GM19238 (cell line): ENCODE results near the gene DEGS2.

ENCODE experiments used
- DNase-seq: peaks from one replicate; pipeline ENCODE4 v3.0.0; 2011; ENCODE audit warnings: low spot score; ENCODE audit not compliant: insufficient read length

Gene DEGS2

GRCh38 chr14:100132903-100133510 lies 26.4 kb downstream of the DEGS2 start:
- DNase-seq: no peak

DNA sequence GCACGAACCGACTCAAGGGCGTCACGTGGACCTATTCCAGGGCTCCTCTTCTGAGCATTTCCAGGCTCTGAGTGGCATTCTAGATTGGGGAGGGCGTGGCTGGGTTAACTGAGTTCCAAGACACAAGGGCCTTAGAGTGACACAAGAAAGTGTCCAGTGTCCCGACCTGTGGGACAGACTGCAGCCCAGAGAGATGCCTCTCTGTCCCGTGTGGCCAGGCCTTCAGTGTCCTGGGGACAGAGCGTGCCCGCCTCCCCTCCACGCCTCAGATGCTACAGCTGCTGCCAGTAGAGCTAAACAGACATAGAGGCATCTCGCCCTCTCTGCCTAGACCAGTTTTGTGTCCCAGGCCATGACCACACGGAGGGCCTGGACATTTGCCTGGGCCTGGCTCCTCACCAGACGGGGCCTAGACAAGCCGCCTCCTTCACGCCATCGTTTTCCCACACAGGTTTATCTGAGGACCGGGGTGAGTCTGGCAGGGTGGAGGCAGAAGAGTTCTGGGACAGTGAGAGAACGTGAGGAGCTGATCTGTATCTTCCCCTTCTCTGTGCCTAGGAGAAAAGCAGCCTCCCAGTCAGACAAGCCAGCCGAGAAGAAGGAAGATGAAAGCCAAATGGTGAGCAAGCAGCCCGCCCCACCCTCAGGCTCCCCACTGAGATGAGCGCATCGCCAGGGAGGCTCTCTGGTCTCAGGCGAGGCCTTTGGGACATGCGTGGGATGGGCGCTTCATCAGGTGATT lies 27.1 kb downstream of the DEGS2 start:
- DNase-seq: no peak

DNA sequence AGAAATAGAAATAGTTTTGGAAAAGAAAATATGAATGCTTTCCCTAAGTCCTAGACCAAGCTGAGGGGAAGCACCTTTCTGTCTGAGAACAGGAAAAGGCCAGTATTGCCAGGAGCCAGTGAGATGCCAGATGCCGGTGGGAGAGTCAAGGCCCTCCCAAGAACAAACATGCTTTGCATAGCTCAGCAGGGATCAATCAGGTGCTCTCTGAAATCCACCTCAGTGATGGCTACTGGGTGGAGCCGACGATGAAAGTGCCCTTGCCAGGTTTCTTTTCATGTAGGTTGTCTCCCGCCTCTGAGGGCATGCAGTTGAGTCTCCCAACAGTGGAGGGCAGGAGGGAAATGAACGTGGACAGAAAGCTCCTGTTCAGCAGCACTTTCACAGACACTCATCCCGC lies 28.3 kb downstream of the DEGS2 start:
- DNase-seq: no peak

DNA sequence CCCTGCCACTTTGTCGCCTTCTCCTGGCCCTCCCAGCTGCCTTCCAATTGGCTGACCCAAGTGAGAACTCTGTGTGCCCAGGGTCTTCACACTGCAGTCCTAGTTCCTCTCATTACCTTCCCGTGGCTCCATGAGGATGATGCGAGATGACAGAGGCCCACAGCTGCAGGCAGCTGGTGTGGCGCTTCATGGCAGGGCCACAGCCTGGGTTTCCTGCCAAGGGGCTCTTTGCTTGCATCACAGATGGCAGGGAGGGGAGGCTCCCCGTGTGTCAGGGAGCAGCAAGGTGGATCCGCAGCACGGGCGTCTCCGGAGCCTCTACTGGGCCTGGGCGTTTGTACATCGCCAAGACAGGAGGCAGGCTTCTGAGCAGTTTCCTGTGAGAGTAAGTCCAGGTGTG lies 28.9 kb downstream of the DEGS2 start:
- DNase-seq: no peak

- no peak for DNase-seq
Measured at GRCh38 chr14:100129161-100129589, 30.3 kb downstream of the DEGS2 start.

GRCh38 chr14:100128688-100129087 lies 30.8 kb downstream of the DEGS2 start:
- no peak for DNase-seq

DNA sequence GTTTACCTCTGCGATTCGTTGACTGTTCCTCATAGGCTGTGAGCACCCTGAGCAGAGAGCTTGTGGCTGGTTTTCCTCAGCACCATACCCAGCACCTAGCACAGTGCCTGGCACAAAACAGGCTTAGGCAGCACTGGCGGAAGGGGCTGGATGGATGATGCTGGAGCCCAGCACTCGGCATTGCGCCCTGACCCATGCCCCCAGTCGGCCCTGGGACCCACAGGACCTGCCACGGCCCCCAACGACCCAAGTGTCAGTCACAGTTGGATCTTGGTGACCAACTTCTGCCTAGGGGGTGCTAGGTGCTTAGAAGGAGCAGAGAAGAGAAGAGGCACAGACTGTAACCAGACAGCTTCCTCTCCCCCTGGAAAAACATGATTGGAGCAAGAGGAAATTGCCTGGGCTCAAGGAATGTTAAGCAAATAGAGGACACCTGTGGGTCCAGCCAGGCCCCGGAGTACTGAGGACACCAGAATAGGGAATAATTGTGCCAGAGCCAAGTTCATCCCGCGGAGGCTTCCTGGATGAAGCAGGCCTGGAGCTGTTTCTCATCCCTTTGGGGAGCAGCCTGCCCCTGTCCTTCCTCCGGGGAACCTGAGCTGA lies 31.5 kb downstream of the DEGS2 start:
- DNase-seq: no peak

GRCh38 chr14:100126401-100126800 lies 33.0 kb downstream of the DEGS2 start:
- DNase-seq: no peak

DNA sequence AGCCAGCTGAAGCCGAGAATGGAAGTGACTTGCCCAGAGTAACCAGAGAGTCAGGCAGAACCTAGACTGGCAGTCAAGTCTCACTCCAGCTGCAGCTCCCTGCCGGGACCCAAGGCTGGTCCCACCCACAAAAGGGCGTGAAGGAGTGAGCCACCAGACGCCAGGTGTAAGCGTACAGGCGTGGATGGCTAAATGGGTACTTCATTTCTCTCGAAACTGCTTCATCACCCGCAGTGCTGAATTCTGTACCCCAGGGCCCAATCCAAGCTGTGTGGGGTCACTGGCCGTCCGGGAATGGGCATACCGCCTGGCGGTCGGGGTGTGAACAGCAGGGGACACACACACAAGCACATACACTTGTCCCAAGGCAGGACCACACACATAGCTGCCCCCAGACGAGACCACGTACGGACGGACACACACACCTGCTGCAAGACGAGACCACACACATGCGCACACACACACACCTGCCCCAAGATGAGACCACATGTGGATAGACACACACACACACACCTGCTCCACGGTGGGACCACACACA lies 34.8 kb downstream of the DEGS2 start:
- DNase-seq: no peak

GRCh38 chr14:100123618-100124017 lies 35.8 kb downstream of the DEGS2 start:
- no peak for DNase-seq

DNA sequence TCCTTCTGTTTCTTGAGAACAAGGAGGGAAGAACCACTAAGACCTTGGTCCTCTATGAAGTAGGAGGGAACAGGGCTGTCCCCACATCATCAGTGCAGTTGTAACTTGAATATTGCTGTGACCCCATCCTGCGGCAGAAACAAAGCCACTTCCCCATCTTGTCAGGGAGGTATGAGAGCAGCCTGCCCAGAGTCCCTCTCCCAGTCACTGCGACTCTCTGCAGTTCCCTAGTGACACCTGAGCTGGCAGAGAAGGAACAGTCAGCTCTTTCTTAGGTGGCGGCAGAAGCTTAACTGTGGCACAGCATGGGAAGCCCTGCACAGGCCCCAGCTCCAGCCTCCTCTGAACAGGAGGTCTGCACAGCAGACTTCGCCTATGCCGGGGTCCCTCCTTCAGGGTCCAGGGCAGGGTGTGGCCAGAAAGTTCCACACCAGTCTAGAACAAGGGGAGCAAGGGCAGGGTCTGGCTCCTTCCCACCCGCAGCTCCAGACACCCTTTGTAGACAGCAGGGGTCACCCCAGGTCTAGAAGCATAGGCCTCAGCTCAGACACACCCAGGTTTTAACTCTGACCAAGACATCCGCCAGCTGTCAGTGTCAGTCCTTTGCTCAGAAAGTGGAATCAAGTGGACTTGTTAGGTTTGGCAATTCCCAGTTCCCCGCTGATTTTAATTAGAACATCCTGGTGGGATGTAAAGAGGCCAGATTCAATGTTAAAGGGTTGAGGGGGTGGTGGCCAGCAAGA lies 36.8 kb downstream of the DEGS2 start:
- no peak for DNase-seq

DNA sequence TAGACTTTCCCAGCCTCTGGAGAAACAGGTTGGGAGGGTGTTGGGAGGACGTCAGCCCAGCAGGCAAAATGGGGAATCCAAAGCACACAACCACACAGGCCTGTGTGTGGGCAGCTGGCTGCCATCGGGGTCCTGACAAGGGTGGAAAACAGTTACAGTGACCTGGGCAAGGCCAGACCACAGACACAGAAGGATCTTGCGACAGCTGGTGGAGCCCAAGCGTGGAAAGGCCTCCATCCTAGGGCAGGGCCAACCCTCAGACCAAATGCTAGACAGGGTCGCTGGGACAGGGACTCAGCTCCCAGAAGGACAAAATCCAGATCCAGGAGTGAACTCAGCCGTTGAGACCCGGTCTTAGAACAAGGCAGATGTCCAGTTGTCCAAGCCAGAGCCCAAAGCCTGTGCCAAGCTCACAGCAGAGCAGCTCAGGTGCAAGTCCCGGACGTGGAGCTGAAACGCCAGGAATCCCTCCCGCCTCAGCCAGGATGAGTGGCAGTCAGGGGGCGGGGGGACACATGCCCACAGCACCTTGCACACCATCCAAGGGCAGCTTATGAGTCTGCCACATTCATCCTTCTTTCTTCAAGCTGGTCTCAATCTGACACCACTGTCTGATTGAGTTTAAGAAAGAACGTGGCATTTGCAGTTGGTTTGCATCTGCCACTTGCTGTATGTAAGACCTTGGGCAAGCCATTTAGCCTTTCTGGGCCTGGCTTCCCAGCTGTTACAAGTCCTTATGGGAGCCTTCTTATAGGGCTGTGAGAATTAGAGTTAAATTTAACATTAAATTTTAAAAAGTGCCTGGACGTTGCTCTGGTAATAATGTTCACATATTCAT lies 37.6 kb downstream of the DEGS2 start:
- no peak for DNase-seq

DNA sequence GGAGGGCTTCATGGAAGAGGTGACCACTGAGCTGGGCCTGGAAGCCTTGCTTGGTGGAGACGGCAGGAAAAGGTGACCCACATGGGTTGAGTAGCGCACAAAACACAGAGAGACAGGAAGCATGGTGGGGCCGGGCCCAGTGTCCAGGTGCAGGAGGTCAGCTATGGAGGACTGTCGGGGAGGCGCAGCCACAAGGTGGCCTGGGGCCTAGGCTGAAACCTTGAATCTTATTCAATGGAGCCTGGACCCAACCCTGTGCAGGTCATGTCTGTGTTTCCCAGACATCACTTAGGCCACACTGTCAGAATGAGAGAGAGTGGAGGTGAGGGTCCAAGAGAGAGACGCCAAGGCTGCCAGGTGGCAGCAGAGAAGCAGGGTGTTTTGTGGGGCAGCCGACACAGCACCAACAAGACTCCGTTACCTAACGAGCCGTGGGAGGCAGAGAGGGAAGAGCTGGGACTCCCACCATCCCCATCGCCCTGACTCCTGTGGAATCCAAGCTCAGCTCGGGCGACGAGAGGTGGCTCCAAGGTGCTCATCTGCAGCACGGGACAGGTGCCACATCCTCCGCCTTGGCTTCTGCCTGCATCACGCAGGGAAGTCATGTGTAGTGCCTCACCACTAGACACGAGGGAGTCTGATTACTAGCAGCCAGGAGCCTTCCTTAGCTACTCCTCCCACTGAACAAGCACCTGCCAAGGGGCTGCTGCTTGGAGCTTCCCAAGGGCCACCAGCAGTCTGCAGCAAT lies 38.7 kb downstream of the DEGS2 start:
- no peak for DNase-seq

DNA sequence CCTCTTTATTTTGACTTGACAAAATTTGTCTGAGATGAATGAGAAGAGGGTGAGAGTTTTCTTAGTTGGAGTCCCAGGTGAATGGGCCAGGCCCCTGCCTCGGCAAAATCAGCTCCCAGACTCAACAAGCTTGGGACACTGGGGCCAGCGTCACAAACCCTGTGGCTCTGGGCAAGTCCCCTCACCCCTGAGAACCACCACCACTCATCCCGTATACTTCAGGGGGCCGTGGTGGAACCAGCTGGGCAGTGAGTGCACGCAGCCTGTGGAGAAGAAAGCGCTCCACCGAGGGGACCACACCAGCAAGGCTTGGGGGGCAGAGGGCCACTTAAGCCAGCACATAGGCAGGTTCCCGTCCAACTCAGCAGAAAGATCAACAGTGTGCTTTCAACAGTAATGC lies 40.2 kb downstream of the DEGS2 start:
- no peak for DNase-seq

DNA sequence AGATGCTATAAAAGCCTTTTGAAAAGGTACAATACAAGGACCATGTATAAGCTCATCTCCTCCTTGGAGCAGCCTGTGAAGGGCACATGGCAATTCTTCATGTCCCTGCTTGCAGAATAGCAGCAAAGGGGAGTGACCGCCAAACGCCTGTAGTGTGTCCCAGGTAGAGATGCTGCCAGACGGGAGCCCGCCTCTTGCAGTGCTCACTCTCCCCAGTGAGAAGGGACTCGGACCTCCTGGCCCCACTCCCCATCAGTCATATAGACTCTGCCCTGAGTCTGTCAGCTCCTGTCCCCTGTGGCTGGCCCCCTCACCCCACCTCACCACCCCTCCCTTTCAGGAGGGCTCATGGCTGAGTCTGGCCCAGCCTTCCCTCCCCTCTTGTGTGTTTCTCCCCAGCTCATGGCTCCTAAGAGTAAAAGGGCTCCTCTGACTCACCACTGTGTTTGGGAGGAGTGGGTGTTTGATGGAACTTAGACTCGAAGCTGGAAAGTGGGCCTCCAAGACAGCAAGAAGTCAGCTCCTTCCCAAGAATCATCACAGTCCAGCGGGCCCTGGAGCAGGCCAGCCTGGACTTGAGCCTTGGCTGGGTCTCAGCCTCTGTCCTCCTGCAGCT lies 40.9 kb downstream of the DEGS2 start:
- no peak for DNase-seq

DNA sequence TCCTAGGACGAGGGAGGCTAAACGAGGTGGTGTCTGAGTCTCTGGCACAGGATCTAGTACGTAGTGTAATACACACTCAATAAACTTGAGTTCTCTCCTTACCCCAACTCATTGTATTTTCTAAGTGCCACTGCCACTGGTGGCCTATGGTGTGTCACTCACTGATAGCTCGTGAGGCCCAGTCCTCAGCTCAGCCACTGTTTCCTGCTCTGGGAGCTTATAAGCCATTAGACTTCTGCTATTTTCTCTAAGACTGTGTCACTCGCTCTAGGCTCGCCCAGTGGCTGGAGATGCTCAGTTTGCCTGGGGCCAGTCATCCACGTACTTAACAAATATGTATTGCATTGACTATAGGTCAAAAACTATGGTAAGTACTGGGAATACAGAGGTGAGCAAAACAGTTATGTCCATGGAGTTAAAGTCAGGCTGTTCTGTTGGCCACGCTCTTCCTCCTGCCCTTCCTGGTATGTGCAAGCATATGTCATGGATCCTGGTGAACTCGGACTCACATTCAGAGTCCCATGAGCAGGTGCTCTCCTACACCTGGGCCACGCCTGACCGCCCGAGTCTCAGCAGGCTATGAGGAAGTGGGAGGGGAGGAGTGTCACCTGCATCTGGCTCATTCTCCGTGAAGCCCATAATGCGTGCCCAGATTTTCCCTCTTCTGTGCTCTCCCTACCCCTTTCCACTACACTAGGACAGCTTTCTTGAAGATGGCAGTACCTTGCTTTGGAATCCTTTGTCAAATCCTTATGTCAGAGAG lies 41.6 kb downstream of the DEGS2 start:
- DNase-seq: no peak

DNA sequence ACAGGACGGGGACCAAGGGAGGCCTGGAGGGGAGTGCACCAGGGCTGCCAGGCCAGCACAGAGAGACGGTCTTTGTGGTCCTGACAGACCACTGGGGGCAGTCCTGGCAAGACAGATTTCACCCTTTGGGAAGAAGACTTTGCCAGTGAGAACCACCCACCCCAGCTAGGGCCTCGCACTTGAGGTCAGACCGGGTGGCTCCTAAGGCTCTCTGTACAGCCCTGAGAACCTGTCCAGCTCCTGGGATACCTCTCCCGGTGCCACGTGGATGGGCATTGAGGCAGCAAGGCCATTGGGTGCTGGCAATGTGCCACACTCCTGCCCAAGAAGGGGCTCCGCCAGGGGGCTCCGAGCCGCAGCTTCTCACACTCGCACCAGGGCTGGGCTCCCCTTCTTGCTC lies 42.4 kb downstream of the DEGS2 start:
- DNase-seq: no peak

DNA sequence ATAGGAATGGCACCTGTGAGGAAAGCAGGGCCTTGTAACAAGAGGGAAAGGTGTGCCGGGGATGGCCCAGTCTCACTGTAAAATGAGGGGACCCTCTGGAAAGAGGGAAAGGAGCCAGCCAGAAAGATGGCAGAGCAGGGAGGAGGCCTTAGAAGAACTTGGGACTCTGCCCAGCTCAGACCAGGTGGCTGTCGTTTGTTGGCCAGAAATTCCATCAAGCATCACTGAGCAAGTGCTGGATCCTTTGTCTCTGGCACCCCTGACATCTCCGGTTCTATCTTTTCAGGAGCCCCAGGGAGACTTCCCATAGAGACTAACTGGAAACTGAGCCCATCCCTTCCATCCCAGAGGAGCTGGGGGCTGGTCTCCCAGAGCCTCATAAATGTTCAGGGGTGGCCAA lies 43.3 kb downstream of the DEGS2 start:
- DNase-seq: no peak

DNA sequence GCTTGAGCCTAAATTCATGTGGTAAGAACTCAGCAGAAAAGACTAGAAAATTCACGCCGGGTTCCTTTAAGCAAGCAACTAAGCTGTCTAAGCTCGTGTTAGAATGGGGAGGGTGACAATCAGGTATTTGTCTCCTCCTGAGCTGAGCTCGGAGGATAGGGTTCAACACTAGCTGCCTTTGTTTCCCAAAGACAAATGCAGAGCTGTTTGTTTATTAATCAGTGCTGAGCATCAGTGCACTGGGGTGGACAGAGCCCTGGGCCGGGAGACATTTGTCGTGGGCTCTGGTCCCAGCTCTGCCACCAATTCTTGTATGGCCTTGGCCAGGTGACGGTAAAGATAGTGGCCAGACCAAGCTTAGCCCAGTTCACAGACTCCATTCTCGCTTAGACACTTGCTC lies 43.7 kb downstream of the DEGS2 start:
- no peak for DNase-seq
